Activated naive CD4-positive, alpha-beta T cell (primary cell): ENCODE data around the gene PVALB.

Source experiments
- DNase-seq, 4 experiments: peaks; one replicate each; lab custom pipeline; 2025; lab: John Stamatoyannopoulos, UW

Gene PVALB

DNA sequence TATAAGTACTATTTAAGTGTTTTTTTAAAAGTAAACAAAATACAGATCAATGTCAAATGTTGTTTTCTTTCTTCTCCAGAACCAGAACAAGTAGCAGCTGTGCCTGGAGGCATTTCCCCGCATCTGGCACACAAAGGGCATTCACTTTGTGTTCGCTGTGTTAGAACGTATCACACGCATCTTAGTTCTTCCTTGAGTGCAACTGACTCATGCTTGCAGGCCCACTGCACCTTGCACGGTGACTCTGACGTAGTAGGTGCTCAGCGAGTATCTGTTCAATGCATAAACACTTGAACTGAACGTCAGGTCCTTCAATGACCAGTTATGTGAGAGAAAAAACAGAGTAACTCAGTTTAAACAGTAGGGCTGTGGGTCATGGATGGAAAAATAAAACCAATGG, 44.4 kb downstream of the PVALB start:
- DNase-seq = no peak

DNA sequence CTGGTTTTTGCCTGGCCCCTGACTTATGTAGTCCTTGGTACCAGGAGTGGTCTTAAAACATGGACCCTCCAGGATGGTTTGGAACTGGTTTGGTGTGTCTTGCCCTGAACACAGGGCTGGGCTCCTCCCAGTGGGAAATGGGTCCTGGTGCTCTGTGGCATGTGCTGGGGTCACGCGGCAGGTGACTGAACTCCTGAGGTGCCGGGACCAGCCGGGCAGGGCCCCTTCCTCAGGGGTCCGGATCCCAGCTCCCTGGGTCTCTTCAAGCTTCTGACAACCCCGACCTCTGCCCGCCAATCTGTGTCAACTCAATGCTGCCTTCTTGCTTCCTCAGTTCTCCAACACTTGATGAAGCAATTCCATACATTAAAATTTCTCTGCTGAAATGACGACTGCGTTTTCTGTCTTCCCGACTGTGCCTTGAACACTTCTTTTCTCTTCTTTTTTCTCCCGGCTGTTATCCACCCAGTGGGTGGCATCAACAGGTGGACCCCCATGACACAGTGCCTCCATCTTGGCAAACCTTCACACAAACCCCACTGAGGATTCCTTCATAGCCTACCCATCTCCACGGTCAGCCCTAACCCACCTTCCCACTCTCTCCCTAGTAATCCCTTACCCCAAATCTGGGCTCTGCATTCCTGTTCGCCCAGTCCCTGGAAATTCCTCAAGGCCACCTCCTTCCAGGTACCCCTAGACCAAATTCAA, 45.3 kb downstream of the PVALB start:
- DNase-seq = no peak

DNA sequence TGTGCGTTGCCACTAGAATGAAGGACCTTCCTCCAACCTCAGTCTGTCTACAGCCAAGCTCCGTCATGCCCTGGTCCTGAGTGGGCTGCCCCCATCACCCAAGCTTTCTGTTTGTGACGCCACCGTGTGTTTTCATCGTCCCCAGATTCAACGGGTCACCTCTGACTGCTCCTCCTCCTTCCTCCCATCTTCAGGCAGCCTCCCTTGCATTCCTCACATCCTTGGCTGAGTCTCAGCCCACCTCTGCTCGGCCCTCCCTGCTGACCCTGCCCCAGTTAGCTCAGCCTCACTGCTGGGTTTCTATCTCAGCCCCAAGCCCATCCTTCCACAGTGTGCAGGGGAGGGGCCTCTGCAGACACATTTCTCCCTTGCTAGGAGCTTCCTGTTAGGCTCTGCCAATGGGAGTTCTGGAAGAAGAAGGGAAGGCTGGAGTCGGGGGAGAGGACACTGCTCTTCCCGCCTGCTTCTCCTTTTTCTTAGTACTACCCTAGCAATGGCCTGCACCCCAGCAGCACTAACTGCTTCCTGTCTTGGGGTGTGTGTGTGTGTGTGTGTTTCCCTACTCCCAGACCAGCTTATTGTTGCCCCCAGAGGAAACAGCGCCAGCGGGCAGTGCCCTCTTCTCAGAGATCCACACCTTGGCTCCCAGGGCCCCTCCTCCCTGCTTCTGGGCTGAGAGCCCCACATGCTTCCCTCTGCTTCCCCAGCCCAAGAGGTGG, 46.2 kb downstream of the PVALB start:
- DNase-seq = no peak

DNA sequence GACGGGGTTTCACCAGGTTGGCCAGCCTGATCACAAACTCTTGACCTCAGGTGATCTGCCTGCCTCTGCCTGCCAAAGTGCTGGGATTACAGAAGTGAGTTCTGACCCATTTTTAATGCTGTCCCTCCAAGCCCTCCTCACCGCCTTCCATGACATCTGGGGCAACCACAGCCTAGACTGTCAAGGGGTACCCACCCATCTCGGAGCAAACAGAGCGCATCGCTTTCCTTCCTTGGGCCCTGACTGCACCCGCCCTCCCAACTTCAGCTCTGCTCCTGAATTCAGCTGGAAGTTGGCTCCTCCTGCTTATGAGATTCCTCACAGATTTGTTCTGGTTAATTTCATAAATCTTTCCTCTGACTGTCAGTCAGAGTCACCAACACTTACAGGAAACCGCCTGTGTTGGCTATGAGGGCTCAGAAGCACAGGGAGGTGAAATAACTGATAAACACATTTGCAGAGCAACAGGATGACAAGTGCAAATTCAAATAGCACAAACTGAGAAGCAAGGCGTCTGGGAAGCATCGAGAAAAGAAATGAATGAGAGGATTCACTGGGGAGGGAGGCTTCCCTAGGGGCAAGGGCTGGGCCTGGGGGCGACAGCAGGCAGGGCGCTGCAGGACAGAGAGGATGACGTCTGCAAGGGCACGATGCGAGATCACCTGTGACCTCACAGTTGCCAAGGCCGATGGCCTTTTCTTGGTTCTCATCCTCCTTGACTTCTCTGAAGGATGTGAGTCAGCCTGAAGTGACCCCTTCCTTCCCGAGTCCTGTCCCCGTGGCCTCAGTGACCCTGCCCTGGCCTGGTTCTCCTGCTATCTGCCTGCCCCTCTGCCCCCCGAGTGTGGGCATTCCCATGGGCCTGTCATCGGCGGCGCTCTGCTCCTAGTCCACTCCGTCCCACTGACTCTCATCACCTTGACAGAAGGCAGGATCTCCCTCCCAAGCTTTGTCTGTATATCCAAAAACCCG, 47.0 kb downstream of the PVALB start:
- DNase-seq = no peak

DNA sequence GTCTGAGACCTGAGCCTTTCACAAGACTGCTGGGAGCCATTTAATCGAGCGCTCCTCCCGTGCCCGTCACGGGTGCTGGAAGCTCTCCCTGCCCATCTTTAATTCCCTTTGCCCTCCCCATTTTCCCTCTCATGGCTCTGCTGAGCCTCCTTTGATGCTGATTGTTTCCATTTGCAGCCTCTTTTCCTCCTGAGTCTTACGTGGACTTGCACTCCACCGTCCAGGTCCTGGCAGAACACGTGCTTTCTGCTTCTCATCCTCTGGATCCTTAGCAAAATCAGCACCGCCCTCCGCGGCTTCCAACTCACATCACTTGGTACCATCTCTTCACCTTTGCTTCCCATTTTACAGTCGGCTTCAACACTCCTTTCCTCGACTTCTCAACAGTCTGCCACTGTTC, 48.2 kb downstream of the PVALB start:
- no peak for DNase-seq

DNA sequence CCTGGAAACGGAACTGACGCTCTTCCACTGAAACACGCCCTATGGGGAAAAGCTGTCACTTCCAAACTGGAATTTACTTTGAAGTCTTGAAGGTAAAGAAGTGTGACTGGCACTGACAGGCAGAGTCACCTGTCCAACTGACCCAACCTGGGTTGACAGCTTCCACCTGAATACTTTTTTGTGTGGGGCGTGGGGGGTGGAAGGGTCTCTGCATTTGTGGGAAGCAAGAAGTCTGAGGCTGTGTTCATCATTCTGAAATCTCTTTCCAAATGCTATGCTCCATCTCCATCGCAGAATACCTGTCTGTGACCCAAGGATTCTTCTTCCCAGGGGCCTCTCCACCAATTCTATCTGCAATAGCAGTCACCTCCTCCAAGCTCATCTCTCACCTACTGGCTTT, 48.7 kb downstream of the PVALB start:
- no peak for DNase-seq

- DNase-seq = no peak
Measured at GRCh38 chr22:36767035-36767775, 49.6 kb downstream of the PVALB start.

GRCh38 chr22:36765943-36766450, 50.8 kb downstream of the PVALB start:
- DNase-seq = no peak

DNA sequence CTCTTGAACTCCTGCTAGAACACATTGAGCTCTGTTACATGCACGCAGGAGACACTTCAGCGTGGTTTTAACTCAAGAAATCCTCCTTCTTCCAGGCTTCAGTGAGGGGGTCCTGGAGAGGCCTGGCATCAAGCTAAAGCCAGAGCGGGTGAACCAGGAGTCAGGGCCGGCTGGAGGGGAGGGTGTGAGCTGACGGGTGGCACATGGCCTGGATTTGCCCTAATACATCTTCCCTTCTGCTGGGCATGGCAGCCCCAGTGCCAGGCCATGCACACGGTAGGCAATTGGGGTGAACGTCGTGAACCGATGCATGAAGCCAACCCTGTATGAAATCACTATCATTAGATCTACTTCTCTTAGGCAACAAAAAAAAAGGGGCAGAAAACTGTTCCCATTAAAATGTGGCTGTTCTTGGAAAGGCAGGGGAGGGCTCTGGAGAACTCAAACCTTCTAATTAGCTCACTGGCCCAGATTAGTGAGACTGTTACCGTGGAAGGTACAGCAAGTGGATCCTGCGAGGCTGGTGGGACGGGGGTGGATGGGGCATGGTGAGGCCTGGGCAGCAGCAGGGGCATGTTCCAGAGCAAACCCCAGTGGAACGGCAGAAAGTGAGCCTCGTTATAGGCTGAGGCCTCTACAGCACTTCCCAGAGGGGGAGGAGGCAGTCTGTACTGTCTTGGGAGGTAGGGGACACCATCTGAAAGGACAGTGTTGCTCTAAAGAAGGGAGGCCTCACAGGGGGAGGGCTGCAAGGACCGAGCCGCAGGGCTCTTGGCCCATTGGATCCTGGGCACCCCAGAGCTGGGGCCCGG, 51.5 kb downstream of the PVALB start:
- DNase-seq = no peak

GRCh38 chr22:36764641-36765040, 52.2 kb downstream of the PVALB start:
- DNase-seq = no peak

DNA sequence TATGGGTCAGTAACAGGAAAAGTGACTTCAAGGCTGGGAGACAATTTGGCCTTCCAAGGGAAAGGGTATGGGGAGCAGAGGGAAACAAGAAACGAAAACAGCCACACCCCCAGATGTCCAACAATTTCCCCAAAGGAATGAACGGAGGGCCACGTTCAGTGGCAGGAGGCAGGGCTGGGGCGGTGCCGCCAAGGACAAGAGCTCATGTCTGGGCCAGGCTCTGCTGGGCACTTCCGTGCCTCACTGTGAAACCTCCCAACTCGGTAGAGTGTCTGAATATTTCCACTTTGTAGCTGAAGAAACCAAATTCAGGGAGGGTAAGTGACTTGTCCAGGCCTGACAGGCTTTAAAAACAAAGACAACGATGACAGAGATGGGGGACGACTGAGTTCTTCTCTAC, 52.8 kb downstream of the PVALB start:
- no peak for DNase-seq

- DNase-seq = no peak
Measured at GRCh38 chr22:36763576-36763975, 53.3 kb downstream of the PVALB start.

DNA sequence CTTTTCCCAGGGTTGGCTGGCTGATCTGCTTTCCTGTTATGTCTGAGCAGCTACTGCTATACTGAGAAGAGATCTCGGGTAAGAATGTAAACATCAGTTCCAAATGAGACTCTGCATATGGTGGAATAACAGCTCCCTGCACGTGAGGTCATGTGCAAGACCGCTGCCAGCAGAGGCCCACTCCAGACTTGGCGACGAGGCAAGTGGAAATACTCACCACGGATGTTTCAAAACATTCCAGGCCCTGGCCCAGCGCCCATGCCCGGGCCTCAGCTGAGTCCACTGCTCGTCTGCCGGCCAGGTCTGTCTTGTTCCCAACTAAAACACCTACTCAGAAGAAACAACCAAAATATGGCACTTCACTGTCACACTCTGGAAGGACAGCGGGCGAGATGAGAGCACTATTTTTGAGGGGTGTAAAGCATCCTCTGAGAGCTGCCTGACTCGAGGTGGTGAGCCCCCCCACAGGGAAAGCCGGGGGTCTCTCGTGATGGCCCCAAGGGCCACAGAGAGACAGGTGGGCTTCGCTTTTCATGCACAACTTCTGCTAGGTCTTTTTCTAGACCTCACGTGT, 54.1 kb downstream of the PVALB start:
- DNase-seq = no peak

GRCh38 chr22:36761553-36762240, 55.1 kb downstream of the PVALB start:
- no peak for DNase-seq

DNA sequence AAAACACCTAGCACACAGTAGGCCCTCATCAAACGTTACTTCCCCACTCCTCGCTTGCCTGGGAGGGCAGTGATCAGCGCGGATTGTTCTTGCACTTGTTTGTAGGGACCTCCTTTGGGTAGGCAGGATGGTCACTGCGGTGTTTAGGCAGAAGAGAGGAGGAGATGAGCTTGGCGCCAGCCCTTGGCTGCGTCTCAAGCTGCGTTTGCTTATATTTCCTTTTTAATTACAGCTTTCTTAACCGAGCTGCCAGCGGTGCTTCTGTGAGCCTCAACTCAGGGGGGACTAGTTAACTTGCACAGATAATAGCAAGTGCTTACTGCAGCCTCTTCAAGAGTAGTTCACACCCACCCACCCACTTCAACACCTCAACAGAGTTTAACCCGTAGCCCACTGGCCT, 56.0 kb downstream of the PVALB start:
- no peak for DNase-seq

- DNase-seq = no peak
Measured at GRCh38 chr22:36759481-36760159, 57.2 kb downstream of the PVALB start.

DNA sequence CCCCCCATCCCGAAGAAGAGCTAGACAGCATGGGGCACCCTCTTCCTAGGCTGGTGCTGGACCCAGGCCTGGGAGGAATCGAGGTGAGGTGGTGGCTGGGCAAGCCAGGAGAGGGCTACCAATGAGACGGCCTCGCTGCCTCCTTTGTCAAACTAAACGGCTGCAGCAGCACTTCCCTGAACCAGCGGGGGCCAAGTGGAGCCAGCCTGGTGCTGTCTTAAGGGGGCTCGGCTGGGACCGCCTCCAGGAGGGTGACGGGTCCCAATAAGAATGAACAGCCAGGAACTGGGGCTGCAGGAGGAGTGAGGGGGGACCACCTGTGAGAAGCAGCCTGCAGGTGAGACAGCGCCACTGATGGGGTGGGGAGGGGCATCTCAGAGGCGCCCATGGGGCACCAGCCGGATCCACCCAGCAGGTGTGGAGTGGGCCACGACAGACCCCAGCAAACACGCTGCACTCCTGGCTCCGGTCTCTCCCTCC, 58.0 kb downstream of the PVALB start:
- DNase-seq = no peak

DNA sequence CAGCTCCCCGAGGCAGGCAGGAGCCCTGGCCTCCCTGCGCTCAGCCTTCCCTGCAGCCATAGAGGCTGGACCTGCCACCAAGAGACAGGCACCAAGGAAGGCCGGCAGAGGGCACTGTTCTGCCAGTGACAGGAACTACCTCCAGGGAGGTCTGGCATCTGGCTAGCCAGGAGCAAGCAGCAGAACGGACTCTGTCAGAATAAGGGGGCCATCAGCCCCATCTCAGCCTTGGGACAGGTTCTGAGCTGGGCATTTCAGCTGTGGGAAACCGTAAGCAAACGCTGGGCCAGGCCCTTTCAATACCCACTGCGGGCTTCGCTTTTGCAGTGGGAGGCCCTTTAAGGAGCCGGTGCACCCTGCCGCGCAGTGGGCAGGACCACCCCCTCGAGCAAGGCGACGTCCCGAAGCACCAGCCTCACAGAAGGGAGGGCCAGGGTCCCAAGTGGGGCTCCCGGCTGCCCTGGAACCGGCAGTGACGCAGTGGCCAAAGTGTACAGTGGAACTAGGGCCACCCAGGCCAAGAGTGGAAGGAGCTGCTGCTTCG, 59.1 kb downstream of the PVALB start:
- DNase-seq = peak; percentile 30 to 66 (median 54)
